Measurements from ENCODE around the gene CEL. TPM values are rescaled to one million over a fixed set of nuclear protein-coding genes. Genes with fewer than 3 reads are reported as not detected.
"Not testable (repeated sequence)": the region's sequence is repeated elsewhere in the genome, so short reads cannot be mapped to it uniquely, and the experiment has no call there.

The CEL gene
- total RNA-seq, 1 donor from 2014 or later = 3.4 TPM

DNA sequence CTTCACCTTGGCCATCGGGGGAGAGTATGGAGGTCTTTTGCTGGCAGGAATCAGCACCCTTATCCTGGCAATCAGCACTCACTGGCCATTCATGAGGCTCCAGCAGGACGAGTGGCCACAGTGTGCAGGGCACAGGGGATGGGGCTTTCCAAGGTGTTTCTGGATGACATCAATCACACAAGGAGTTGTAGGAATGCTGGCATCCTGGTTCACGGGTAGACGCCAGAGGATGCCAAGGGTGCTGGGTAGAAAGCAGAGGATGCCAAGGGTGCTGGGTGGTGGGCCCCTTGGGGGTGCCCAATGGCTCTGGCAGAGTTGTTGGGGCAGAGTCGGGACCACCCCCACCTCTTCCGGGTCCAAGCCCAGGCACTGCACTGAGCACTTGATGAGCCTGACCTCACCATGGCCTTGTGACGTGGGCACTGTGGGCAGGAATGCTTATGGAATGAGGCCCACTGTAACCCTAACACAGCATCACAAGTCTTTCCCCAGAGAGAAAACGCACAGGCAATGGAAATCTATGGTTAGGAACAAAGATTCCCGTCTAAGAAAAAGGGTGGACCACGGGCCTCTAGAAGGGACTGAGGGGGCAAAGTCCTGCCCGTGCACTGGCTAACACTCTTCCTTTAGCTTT is 29.1 kb downstream of the CEL start:
- Histone ChIP-seq H3K9ac (ENCODE audit: low read length) (no peak overlapping the region), H3K4me3 (ENCODE audit: insufficient read depth, low read depth, low read length) (no peak overlapping the region), H3K4me1 (ENCODE audit: insufficient read depth, low read length) (no peaks in the 10 kb centered on the region), H4K20me1 (ENCODE audit: insufficient read depth, low read length) (no peaks in the 10 kb centered on the region), H3K27ac (ENCODE audit: low read depth, low read length) (no peak overlapping the region), H3K4me2 (ENCODE audit: low read length) (no peak overlapping the region), H3K36me3 (ENCODE audit: insufficient read depth, low read length) (no peaks in the 10 kb centered on the region), H3K79me2 (ENCODE audit: insufficient read depth, low read length) (no peaks in the 10 kb centered on the region), H2AFZ (ENCODE audit: low read depth, low read length) (no peak overlapping the region), H3K9me3 (ENCODE audit: insufficient read depth, low read depth, low read length) (no peaks in the 10 kb centered on the region), H3K27me3 (ENCODE audit: insufficient read depth, low read length) (no peaks in the 10 kb centered on the region)
- Mint-ChIP-seq H3K4me3 (ENCODE audit: unreplicated experiment) (no peak overlapping the region), H3K9me3 (ENCODE audit: unreplicated experiment) (no peaks in the 10 kb centered on the region), H3K4me1 (ENCODE audit: low read depth, unreplicated experiment) (no peaks in the 10 kb centered on the region), H3K27me3 (ENCODE audit: low read depth, unreplicated experiment) (no peaks in the 10 kb centered on the region), H3K36me3 (ENCODE audit: low read depth, unreplicated experiment) (peaks cover 6% of the 10 kb centered on the region), H3K27ac (ENCODE audit: unreplicated experiment) (peak overlapping the region; percentile 8)
- FAIRE-seq = no peak
- TF ChIP-seq EZH2 (IDR thresholded peaks at IDR 0.05; ENCODE audit: insufficient read depth, low read length) = no peak
- TF ChIP-seq, protein P1, sequence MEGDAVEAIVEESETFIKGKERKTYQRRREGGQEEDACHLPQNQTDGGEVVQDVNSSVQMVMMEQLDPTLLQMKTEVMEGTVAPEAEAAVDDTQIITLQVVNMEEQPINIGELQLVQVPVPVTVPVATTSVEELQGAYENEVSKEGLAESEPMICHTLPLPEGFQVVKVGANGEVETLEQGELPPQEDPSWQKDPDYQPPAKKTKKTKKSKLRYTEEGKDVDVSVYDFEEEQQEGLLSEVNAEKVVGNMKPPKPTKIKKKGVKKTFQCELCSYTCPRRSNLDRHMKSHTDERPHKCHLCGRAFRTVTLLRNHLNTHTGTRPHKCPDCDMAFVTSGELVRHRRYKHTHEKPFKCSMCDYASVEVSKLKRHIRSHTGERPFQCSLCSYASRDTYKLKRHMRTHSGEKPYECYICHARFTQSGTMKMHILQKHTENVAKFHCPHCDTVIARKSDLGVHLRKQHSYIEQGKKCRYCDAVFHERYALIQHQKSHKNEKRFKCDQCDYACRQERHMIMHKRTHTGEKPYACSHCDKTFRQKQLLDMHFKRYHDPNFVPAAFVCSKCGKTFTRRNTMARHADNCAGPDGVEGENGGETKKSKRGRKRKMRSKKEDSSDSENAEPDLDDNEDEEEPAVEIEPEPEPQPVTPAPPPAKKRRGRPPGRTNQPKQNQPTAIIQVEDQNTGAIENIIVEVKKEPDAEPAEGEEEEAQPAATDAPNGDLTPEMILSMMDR (IDR thresholded peaks at IDR 0.05; ENCODE audit: insufficient read depth, low read depth, low read length) = no peak
- no peak for DNase-seq (ENCODE audit: low read depth)

DNA sequence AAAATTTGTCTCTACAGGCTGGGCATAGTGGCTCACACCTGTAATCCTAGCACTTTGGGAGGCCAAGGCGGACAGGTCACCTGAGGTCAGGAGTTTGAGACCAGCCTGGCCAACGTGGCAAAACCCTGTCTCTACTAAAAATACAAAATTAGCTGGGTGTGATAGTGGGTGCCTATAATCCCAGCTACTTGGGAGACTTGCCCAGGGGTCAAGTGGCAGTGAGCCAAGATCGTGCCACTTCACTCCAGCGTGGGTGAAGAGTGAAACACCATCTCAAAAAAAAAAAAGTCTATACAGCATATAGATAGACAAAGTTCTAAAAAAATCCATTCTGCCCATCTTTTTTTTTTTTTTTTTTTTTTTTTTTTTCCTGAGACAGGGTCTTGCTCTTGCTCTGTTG is 32.6 kb downstream of the CEL start:
- not testable (repeated sequence) for H3K4me1 ChIP-seq (ENCODE audit: insufficient read depth, low read length); H3K4me3 ChIP-seq (ENCODE audit: insufficient read depth, low read depth, low read length); H3K27me3 ChIP-seq (ENCODE audit: insufficient read depth, low read length); H3K27me3 Mint-ChIP-seq (ENCODE audit: low read depth, unreplicated experiment); H2AFZ ChIP-seq (ENCODE audit: low read depth, low read length); DNase-seq (ENCODE audit: low read depth); H3K4me1 Mint-ChIP-seq (ENCODE audit: low read depth, unreplicated experiment); H3K79me2 ChIP-seq (ENCODE audit: insufficient read depth, low read length); H3K4me3 Mint-ChIP-seq (ENCODE audit: unreplicated experiment); H3K27ac ChIP-seq (ENCODE audit: low read depth, low read length); H3K9me3 ChIP-seq (ENCODE audit: insufficient read depth, low read depth, low read length); H3K9ac ChIP-seq (ENCODE audit: low read length); H3K4me2 ChIP-seq (ENCODE audit: low read length); H3K27ac Mint-ChIP-seq (ENCODE audit: unreplicated experiment); H3K9me3 Mint-ChIP-seq (ENCODE audit: unreplicated experiment); FAIRE-seq; H4K20me1 ChIP-seq (ENCODE audit: insufficient read depth, low read length); H3K36me3 ChIP-seq (ENCODE audit: insufficient read depth, low read length)
- H3K36me3 Mint-ChIP-seq (ENCODE audit: low read depth, unreplicated experiment) = peaks cover 25% of the 10 kb centered on the region

DNA sequence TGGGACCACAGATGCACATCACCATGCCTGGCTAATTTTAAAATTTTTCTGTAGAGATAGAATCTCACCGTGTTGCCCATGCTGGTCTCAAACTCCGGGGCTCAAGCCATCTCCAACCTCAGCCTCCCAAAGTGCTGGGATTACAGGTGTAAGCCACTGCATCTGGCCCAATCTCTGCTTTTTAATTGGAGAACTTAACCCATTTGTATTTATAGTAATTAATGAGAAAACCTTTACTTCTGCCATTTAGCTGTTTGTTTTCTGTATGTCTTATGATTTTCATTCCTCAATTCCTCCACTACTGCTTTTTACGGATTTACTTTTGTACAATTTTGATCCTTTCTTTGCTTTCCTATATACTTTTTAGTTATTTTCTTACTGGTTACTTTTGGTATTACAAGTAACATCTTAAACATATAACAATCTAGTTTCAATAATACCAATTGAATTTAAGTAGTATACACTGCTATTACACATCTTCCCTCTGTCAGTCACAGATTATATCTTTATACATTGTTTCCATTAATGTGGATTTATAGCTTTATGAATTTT is 33.1 kb downstream of the CEL start:
- FAIRE-seq = no peak
- H3K4me3 ChIP-seq (ENCODE audit: insufficient read depth, low read depth, low read length) = no peak overlapping the region
- DNase-seq (ENCODE audit: low read depth) = no peak
- no peaks in the 10 kb centered on the region for H3K4me1 ChIP-seq (ENCODE audit: insufficient read depth, low read length)
- no peak overlapping the region for H3K4me3 Mint-ChIP-seq (ENCODE audit: unreplicated experiment)
- H2AFZ ChIP-seq (ENCODE audit: low read depth, low read length) = no peak overlapping the region
- no peaks in the 10 kb centered on the region for H3K27me3 Mint-ChIP-seq (ENCODE audit: low read depth, unreplicated experiment)
- no peaks in the 10 kb centered on the region for H4K20me1 ChIP-seq (ENCODE audit: insufficient read depth, low read length)
- H3K9ac ChIP-seq (ENCODE audit: low read length) = no peak overlapping the region
- no peaks in the 10 kb centered on the region for H3K27me3 ChIP-seq (ENCODE audit: insufficient read depth, low read length)
- H3K79me2 ChIP-seq (ENCODE audit: insufficient read depth, low read length) = no peaks in the 10 kb centered on the region
- H3K4me2 ChIP-seq (ENCODE audit: low read length) = no peak overlapping the region
- TF ChIP-seq EZH2 (IDR thresholded peaks at IDR 0.05; ENCODE audit: insufficient read depth, low read length) = no peak
- TF ChIP-seq, protein P1 (IDR thresholded peaks at IDR 0.05; ENCODE audit: insufficient read depth, low read depth, low read length) = no peak
- peaks cover 2% of the 10 kb centered on the region for H3K9me3 ChIP-seq (ENCODE audit: insufficient read depth, low read depth, low read length)
- H3K27ac ChIP-seq (ENCODE audit: low read depth, low read length) = no peak overlapping the region
- peaks cover 9% of the 10 kb centered on the region for H3K36me3 ChIP-seq (ENCODE audit: insufficient read depth, low read length)
- H3K9me3 Mint-ChIP-seq (ENCODE audit: unreplicated experiment) = peaks cover 7% of the 10 kb centered on the region
- H3K36me3 Mint-ChIP-seq (ENCODE audit: low read depth, unreplicated experiment) = peaks cover 28% of the 10 kb centered on the region
- H3K4me1 Mint-ChIP-seq (ENCODE audit: low read depth, unreplicated experiment) = no peaks in the 10 kb centered on the region
- H3K27ac Mint-ChIP-seq (ENCODE audit: unreplicated experiment) = no peak overlapping the region
